ENCODE measurements around the gene PWWP2B.

GRCh38 chr10:132397671-132398565 lies 918 bp downstream of the PWWP2B start:
- no peak for TF ChIP-seq EZH2 (IDR thresholded peaks at IDR 0.05; ENCODE audit: borderline replicate concordance, low read length)
- TF ChIP-seq, protein P1, sequence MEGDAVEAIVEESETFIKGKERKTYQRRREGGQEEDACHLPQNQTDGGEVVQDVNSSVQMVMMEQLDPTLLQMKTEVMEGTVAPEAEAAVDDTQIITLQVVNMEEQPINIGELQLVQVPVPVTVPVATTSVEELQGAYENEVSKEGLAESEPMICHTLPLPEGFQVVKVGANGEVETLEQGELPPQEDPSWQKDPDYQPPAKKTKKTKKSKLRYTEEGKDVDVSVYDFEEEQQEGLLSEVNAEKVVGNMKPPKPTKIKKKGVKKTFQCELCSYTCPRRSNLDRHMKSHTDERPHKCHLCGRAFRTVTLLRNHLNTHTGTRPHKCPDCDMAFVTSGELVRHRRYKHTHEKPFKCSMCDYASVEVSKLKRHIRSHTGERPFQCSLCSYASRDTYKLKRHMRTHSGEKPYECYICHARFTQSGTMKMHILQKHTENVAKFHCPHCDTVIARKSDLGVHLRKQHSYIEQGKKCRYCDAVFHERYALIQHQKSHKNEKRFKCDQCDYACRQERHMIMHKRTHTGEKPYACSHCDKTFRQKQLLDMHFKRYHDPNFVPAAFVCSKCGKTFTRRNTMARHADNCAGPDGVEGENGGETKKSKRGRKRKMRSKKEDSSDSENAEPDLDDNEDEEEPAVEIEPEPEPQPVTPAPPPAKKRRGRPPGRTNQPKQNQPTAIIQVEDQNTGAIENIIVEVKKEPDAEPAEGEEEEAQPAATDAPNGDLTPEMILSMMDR (conservative IDR thresholded peaks at IDR 0.05 in 1 of 2, IDR thresholded peaks at IDR 0.05 in 1 of 2; ENCODE audit: extremely low read depth in 1 of 2, insufficient read depth in 1 of 2, low read depth in 1 of 2, low read length in 2 of 2): no peak

Measured in mammary epithelial cell (primary cell).